ENCODE data around the gene BTBD10.
"Not testable (repeated sequence)": the region's sequence is repeated elsewhere in the genome, so short reads cannot be mapped to it uniquely, and the experiment has no call there.

Gene BTBD10

DNA sequence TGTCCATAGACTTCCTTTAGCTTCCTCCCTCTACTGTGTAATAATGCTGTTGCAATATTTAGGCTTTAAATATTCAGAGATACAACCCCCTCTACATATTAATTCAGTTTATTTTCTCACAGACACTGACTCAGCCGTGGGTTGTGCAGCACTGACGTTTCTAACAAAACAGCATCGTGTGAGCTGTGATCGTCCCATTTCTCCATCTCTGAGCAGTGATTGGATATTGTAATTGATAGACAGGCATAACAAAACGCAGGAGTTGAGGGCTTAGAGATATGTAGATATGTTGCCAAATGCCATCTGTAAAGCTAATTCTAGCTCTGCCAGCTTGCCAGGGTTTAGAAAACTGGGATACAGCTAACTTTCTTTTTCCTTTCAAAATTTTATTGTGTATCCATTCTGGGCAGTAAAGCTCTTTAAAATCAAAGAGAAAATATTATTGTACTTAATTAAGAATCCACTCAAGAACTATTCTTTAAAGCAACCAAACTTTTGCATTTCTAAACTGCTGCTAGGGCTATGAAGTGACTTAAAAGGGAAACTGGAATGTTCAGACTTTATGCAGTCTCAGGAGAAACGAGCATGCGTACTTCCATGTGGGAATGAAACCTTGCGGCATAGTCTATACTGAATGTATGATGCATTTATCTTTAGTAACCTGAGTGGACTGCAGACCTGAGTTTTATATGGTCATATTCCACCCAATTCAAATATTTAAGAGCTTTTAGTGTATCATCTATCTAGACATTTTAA, 22.7 kb downstream of the BTBD10 start:
- peak; percentile 69 for DNase-seq (ENCODE audit: low read depth, low spot score)

GRCh38 chr11:13438291-13438690, 24.7 kb downstream of the BTBD10 start:
- no peak for DNase-seq (ENCODE audit: low read depth, low spot score)

DNA sequence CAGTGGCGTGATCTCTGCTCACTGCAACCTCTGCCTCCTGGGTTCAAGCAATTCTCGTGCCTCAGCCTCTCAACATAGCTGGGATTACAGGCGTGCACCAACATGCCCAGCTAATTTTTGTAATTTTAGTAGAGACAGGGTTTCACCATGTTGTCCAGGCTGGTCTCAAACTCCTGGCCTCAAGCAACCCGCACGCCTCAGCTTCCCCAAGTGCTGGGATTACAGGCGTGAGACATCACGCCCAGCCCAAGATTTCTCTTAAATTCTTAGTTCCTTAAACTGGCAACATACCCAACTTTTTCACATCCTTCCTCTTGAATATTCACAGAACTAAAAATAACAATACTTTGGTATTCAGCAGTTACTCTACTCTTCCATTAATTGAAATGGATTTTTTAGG, 26.2 kb downstream of the BTBD10 start:
- not testable (repeated sequence) for DNase-seq (ENCODE audit: low read depth, low spot score)

- no peak for DNase-seq (ENCODE audit: low read depth, low spot score)
These were observed 28.5 kb downstream of the BTBD10 start for GRCh38 chr11:13434247-13435205.

DNA sequence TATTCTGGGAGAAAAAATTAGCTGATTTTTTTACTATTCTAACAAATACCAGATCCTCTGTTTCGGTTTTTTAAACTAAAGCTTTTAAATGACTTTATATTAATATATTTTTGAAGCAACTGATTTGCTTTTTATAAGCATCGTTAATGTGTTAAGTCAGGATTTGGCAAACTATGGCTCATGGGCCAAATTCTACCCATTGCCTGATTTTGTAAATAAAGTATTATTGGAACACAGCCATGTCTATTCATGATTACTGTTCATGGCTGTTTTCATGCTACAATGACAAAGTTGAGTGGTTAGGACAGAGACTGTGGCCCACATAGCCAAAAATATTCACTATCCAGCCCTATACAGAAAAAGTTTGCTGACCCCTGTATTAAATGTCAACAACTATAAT, 29.6 kb downstream of the BTBD10 start:
- DNase-seq (ENCODE audit: low read depth, low spot score) = no peak

DNA sequence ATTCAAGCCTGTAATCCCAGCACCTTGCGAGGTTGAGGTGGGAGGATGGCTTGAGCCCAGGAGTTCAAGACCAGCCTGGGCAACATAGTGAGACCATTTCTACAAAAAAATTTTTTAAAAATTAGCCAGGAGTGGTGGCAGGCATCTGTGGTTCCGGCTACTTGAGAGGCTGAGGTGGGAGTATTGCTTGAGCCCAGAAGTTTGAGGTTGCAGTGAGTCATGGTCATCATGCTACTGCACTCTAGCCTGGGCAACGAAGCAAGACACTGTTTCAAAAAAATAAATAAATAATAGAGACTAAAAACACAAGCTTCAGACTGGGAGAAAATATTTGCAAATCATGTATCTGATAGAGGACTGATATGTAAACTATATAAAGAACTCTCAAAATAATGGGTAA, 33.2 kb downstream of the BTBD10 start:
- no peak for DNase-seq (ENCODE audit: low read depth, low spot score)

DNA sequence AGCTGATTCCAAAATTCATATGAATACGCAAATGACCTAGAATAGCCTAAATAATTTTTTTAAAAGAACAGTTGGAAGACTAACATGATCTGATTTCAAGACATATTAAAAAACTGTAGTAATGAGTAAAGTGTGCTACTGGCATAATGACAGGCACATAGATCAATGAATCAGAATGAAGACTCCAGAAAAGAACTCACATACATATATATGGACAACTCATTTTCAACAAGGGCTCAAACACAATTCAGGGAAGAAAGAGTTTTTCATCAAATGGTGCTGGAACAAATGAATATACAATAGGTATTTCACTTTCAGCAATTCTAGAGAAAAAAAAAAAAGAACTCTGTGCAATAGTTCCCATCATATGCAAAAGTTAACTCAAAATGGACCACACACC, 33.7 kb downstream of the BTBD10 start:
- DNase-seq (ENCODE audit: low read depth, low spot score) = no peak

- DNase-seq (ENCODE audit: low read depth, low spot score) = no peak
These were observed 35.6 kb downstream of the BTBD10 start for GRCh38 chr11:13427440-13427839.

- DNase-seq (ENCODE audit: low read depth, low spot score) = no peak
These were observed 39.6 kb downstream of the BTBD10 start for GRCh38 chr11:13423372-13423771.

- DNase-seq (ENCODE audit: low read depth, low spot score) = no peak
These were observed 41.5 kb downstream of the BTBD10 start for GRCh38 chr11:13421561-13421960.

- no peak for DNase-seq (ENCODE audit: low read depth, low spot score)
These were observed 47.8 kb downstream of the BTBD10 start for GRCh38 chr11:13415201-13415600.

DNA sequence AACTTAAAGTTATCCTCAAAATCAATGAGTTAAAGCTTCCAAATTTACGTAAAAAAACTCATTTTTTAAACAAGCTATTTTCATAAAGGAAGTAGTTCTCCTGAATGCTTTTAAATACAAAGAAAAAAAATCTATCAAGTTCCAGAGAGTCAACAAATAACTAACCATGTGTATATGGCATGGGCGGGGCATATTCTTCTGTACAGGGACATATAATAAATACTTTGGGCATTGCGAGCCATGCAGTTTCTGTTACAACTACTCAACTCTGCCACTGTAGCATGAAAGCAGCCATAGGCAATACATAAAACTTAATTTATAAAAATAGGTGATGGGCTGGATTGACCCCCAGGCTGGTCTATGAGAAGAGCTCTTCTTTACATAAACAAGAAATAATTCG, 57.8 kb downstream of the BTBD10 start:
- no peak for DNase-seq (ENCODE audit: low read depth, low spot score)

DNA sequence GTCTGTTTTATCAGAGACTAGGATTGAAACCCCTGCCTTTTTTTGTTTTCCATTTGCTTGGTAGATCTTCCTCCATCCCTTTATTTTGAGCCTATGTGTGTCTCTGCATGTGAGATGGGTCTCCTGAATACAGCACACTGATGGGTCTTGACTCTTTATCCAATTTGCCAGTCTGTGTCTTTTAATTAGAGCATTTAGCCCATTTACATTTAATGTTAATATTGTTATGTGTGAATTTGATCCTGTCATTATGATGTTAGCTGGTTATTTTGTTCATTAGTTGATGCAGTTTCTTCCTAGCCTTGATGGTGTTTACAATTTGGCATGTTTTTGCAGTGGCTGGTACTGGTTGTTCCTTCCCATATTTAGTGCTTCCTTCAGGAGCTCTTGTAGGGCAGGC, 64.7 kb downstream of the BTBD10 start:
- DNase-seq (ENCODE audit: low read depth, low spot score) = not testable (repeated sequence)

GRCh38 chr11:13391217-13391616, 71.8 kb downstream of the BTBD10 start:
- no peak for DNase-seq (ENCODE audit: low read depth, low spot score)

DNA sequence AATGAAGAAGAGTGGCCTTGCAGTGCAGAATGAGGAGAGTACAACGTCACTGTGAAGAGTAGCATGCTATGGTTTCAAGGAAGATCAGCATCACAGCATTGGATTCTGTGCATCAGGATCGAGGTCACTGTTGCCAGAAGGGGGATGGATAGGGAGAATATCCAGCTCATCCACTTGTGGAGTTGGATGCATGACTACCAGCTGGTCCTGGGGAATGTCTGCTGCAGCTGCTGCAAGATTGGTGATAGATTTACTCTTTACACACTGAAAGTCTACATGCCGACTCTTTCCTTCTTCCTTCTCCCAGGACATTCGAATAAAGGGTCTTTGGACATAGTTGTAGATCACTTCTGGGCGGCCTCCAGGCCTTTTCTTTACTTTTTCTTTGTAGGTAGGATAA, 74.3 kb downstream of the BTBD10 start:
- DNase-seq (ENCODE audit: low read depth, low spot score) = no peak

GRCh38 chr11:13386567-13386966, 76.5 kb downstream of the BTBD10 start:
- no peak for DNase-seq (ENCODE audit: low read depth, low spot score)

GRCh38 chr11:13384908-13385640, 77.9 kb downstream of the BTBD10 start:
- peak; percentile 21 for DNase-seq (ENCODE audit: low read depth, low spot score)

DNA sequence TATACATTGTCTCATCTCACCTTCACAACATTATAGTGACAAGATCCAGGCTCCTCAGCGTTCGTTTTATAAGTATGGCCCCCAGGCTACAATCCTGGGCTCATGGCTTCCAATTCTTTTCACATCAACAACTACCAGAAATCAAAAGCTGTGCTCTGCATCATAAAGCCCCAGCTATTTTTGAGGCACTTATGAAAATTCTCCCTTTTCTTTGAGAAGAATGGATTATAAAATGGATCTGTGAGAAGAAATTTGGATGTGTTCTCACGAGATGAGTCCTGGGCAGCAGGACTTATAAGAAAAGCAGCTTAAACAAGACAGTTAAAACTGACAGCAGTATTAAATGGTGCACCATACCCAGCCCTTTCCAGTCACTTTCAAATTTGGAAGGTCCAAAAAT, 80.3 kb downstream of the BTBD10 start:
- no peak for DNase-seq (ENCODE audit: low read depth, low spot score)

- no peak for DNase-seq (ENCODE audit: low read depth, low spot score)
These were observed 82.3 kb downstream of the BTBD10 start for GRCh38 chr11:13380731-13381130.

DNA sequence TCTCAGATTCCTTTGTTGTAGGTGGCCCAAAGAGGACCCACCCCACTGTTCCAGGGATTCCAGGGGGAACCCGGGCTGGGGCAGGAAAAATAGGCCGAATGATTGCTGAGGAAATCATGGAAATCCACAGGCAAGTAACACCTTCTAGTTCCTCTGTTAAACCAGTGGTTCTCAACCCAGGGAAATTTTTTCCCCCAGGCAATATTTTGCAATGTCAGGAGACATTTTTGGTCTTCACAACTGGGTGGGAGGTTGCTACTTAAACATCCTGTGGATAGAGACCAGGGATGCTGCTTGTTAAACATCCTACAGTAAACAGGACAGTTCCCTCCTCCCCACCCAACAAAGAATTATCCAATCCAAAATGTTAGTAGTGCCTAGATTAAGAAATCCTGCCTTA, 84.7 kb downstream of the BTBD10 start:
- DNase-seq (ENCODE audit: low read depth, low spot score) = no peak

- DNase-seq (ENCODE audit: low read depth, low spot score) = no peak
These were observed 86.2 kb downstream of the BTBD10 start for GRCh38 chr11:13376838-13377237.

- DNase-seq (ENCODE audit: low read depth, low spot score) = no peak
These were observed 86.6 kb downstream of the BTBD10 start for GRCh38 chr11:13376402-13376801.

All from smooth muscle cell of the brain vasculature (primary cell).